ENCODE measurements around the gene DTD1.

DTD1 gene, protein sequence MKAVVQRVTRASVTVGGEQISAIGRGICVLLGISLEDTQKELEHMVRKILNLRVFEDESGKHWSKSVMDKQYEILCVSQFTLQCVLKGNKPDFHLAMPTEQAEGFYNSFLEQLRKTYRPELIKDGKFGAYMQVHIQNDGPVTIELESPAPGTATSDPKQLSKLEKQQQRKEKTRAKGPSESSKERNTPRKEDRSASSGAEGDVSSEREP

DNA sequence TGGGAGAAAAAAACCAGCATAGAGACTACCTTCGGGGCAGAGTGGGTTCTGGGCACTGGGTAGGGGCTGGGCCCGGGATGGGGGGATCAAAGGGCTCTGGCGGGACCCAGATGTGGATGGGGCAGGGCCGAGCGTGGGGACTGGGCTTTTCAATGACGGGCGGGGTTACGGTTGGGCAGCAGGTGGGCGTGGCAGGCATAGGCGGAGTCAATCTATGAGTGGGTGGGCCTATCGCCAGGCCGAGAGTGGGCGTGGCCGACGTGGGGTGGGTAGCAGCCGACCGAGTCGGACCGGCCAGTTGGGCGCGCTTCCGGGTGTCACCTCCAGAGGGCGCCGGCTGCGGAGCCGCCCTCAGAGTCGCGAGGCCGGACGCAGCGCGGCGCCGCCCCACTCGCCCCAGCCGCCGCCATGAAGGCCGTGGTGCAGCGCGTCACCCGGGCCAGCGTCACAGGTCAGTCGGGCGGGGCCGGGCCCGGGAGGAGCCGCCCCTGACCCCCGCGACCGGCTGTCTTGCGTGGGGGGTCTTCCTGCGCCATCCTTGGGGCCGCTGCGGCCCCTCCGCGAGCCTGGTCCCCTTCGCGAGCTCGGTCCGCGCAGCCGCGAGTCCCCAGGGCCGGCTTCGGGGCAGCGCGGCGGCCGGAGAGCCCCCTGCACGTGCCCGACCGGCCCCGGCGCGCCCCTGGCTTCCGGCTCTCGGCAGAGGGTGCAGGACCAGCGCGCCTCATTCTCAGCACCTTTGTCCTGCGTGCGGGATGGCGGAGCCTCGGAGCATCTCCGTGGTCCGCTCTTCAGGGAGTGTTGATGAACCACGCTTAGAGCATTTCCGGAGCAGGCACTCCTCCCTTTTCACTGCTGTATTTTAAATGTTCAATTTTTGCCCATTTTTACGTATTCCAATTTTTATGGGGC, at the start of gene DTD1:
TSS of gene DTD1 (plus strand) at position 390 of the 909 bp plus-strand sequence. CDS start at position 409, 19 bp downstream.
- no peaks in the 10 kb centered on the region for H3K27me3 ChIP-seq (ENCODE audit: control insufficient read depth, insufficient read depth, low read length)
- no peaks in the 10 kb centered on the region for H3K36me3 ChIP-seq (ENCODE audit: control insufficient read depth, low read depth, low read length)
- peak within 1 kb of the TSS; percentile 52 for H3K9ac ChIP-seq (ENCODE audit: low read length)
- peaks cover 28% of the 10 kb centered on the region for H3K4me1 ChIP-seq (ENCODE audit: control insufficient read depth, low read depth, low read length)
- no peak within 1 kb of the TSS for H3K27ac ChIP-seq (ENCODE audit: low read length)
- H3K9me3 ChIP-seq (ENCODE audit: control insufficient read depth, low read depth, low read length): no peaks in the 10 kb centered on the region
- H3K4me3 ChIP-seq (ENCODE audit: low read length): peak within 1 kb of the TSS; percentile 71

DNA sequence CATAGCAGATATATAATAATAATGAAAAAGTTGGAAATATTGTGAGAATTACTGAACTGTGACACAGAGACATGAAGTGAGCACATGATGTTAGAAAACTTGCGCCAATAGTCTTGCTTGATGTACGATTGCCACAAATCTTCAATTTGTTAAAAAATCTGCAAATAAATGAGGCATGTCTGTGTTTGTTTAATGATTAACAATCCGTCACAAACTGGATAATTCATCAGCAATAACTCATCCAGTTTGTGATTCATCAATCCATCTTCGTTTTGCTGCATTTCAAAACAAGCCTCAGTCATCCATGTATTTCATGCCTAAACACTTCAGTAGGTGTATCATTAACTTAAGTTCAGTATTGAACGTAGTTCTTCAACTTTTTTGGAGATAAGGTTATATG, 46.1 kb upstream of the DTD1 start:
- no peak overlapping the region for H3K9ac ChIP-seq (ENCODE audit: low read length)
- no peaks in the 10 kb centered on the region for H3K9me3 ChIP-seq (ENCODE audit: control insufficient read depth, low read depth, low read length)
- no peak overlapping the region for H3K27ac ChIP-seq (ENCODE audit: low read length)
- peaks cover 43% of the 10 kb centered on the region for H3K36me3 ChIP-seq (ENCODE audit: control insufficient read depth, low read depth, low read length)
- no peaks in the 10 kb centered on the region for H3K27me3 ChIP-seq (ENCODE audit: control insufficient read depth, insufficient read depth, low read length)
- H3K4me1 ChIP-seq (ENCODE audit: control insufficient read depth, low read depth, low read length): no peaks in the 10 kb centered on the region
- H3K4me3 ChIP-seq (ENCODE audit: low read length): no peak overlapping the region

DNA sequence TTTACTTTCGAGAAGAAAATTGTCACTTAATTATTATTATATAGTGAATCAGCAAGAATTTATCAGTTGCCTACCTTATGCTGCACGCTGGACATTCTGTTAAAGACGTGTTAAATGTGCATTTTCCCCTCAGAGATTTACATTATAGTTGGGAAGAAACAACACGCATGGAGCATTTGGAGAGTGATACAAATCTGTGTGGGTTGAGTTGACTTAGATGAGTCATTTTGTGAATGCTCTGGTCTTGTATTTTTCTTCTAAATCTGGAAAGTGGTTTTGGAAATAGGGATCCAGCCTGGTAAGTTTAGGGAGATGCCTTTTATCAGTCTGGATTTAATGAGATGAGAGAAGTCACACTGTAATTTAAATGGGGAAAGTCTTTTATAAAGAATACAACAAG, 44.6 kb upstream of the DTD1 start:
- no peak overlapping the region for H3K4me3 ChIP-seq (ENCODE audit: low read length)
- H3K4me1 ChIP-seq (ENCODE audit: control insufficient read depth, low read depth, low read length): no peaks in the 10 kb centered on the region
- H3K36me3 ChIP-seq (ENCODE audit: control insufficient read depth, low read depth, low read length): peaks cover 48% of the 10 kb centered on the region
- no peak overlapping the region for H3K9ac ChIP-seq (ENCODE audit: low read length)
- H3K27me3 ChIP-seq (ENCODE audit: control insufficient read depth, insufficient read depth, low read length): no peaks in the 10 kb centered on the region
- H3K27ac ChIP-seq (ENCODE audit: low read length): no peak overlapping the region
- H3K9me3 ChIP-seq (ENCODE audit: control insufficient read depth, low read depth, low read length): no peaks in the 10 kb centered on the region

DNA sequence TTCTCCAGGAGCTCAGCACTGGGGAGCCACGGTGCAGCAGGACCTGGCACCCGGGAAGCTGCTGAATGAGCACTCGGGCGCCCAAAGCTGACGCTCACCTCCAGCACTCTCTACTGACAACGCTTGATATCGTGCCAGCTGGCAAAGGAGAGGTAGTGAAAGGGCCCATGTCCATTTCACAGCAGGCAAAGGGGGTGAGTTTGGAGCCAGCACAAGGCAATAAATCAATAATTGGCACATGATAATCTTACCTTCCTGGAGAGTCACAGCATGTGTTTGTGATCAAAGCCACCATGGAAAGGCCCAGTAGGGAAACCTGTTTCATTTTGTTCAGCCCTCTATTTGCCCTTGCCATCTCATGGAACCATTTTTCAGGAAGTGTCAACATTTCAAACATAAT, 43.9 kb upstream of the DTD1 start:
- Histone ChIP-seq H3K36me3 (ENCODE audit: control insufficient read depth, low read depth, low read length) (peaks cover 48% of the 10 kb centered on the region), H3K4me3 (ENCODE audit: low read length) (no peak overlapping the region), H3K4me1 (ENCODE audit: control insufficient read depth, low read depth, low read length) (no peaks in the 10 kb centered on the region), H3K27me3 (ENCODE audit: control insufficient read depth, insufficient read depth, low read length) (no peaks in the 10 kb centered on the region), H3K9me3 (ENCODE audit: control insufficient read depth, low read depth, low read length) (no peaks in the 10 kb centered on the region), H3K27ac (ENCODE audit: low read length) (no peak overlapping the region), H3K9ac (ENCODE audit: low read length) (no peak overlapping the region)

DNA sequence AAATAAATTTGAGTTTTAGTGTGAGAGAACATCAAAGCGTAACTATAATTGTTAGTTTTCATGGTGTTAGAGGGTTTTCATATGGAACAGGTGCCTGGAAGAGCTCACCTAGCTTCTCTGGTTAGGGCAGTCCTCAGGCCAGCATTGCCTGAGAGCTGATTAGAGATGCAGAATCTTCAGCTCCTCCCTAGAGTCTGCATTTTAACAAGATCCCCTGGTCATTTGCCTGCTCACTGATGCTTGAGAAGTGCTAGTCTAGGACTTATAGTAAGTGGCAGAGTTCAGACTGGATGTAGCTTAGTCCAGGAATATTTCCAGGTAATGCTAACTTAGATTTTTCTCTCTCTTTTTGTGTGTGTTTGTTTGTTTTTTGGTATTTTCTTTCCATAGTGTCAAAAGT, 42.3 kb upstream of the DTD1 start:
- Histone ChIP-seq H3K9me3 (ENCODE audit: control insufficient read depth, low read depth, low read length) (no peaks in the 10 kb centered on the region), H3K4me3 (ENCODE audit: low read length) (no peak overlapping the region), H3K4me1 (ENCODE audit: control insufficient read depth, low read depth, low read length) (no peaks in the 10 kb centered on the region), H3K36me3 (ENCODE audit: control insufficient read depth, low read depth, low read length) (peaks cover 61% of the 10 kb centered on the region), H3K27me3 (ENCODE audit: control insufficient read depth, insufficient read depth, low read length) (no peaks in the 10 kb centered on the region), H3K27ac (ENCODE audit: low read length) (no peak overlapping the region), H3K9ac (ENCODE audit: low read length) (no peak overlapping the region)

DNA sequence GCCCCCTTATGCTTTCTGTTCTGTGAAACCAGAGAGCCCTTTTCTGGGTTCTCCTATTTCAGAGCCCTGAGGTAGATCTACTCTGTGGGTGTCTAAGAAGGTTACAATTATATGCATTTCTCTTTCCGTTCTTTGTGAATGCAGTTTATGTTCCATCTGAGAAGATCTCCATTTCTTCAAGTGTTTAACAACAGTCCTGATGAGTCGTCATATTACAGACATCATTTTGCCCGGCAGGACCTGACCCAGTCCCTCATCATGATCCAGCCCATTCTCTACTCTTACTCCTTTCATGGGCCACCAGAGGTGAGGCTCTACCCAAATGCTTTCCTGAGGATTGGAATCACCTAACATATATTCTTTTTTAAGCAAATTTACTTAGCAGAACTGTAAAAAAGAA, 39.4 kb upstream of the DTD1 start:
- no peak overlapping the region for H3K9ac ChIP-seq (ENCODE audit: low read length)
- no peaks in the 10 kb centered on the region for H3K27me3 ChIP-seq (ENCODE audit: control insufficient read depth, insufficient read depth, low read length)
- no peak overlapping the region for H3K4me3 ChIP-seq (ENCODE audit: low read length)
- H3K9me3 ChIP-seq (ENCODE audit: control insufficient read depth, low read depth, low read length): no peaks in the 10 kb centered on the region
- H3K4me1 ChIP-seq (ENCODE audit: control insufficient read depth, low read depth, low read length): no peaks in the 10 kb centered on the region
- no peak overlapping the region for H3K27ac ChIP-seq (ENCODE audit: low read length)
- peaks cover 60% of the 10 kb centered on the region for H3K36me3 ChIP-seq (ENCODE audit: control insufficient read depth, low read depth, low read length)

DNA sequence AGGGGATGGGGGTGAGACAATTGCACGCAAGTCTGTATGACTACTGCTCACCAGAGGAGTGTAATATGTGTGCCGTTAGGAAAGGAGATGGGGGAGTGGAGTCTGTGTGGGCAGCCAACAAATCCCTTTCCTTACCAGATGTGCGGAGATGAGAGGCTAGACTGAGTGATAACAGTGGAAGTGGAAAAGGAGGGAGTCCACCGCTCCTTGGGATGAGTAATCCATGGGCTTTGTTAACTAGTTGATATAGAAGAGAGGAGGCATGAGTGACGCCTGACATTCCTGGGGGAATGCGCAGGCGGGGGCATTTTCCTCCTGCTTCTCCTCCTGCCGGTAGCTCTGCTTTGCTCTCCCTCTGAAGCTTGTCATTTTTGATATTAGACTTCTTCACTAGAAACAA, 34.1 kb upstream of the DTD1 start:
- H3K36me3 ChIP-seq (ENCODE audit: control insufficient read depth, low read depth, low read length): peaks cover 55% of the 10 kb centered on the region
- H3K4me3 ChIP-seq (ENCODE audit: low read length): no peak overlapping the region
- H3K27me3 ChIP-seq (ENCODE audit: control insufficient read depth, insufficient read depth, low read length): no peaks in the 10 kb centered on the region
- no peak overlapping the region for H3K9ac ChIP-seq (ENCODE audit: low read length)
- H3K9me3 ChIP-seq (ENCODE audit: control insufficient read depth, low read depth, low read length): no peaks in the 10 kb centered on the region
- H3K27ac ChIP-seq (ENCODE audit: low read length): no peak overlapping the region
- H3K4me1 ChIP-seq (ENCODE audit: control insufficient read depth, low read depth, low read length): no peaks in the 10 kb centered on the region

DNA sequence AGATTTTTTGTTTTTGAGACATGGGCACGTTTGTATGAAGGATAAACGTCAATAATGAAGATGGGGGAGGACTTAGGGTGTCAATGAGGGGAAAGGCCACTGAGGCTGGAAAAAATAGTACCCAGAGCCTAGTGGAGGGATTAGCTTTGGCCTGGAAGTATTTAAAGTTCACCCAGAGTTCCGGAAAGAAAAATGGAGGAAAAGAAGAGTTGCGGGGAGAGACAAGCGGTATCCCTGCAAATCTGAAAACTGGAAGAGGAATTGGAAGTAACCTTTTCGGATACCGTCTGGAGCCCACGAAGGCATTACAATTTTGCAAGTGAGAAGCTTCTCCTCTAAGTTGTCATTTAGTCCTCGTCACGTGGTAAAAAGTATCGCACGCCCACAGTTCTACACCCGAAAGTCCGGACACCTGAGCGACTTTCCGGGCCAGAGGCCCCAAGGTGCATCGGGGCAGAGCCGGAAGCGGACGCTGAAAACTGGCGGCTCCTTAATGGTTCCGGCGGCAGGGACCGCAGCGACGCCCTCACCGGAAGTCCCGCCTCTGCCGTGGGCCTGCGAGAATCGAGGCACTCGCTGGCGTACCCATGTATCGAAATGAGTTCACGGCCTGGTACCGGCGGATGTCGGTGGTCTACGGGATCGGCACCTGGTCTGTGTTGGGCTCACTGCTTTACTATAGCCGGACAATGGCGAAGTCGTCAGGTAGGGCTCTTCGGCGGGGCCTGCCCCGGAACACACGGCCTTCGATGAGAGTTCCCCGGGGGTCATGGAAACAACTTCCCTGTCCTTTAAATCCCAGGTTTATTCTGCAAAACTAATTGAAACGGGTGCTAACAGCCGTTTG, 20.7 kb upstream of the DTD1 start, which contains the start of gene SMIM26:
TSS of gene SMIM26 (plus strand) at position 541 of the 847 bp plus-strand sequence. CDS start at position 588, 47 bp downstream.
- H3K4me1 ChIP-seq (ENCODE audit: control insufficient read depth, low read depth, low read length): no peaks in the 10 kb centered on the region
- no peaks in the 10 kb centered on the region for H3K9me3 ChIP-seq (ENCODE audit: control insufficient read depth, low read depth, low read length)
- H3K27ac ChIP-seq (ENCODE audit: low read length): peak within 1 kb of the TSS; percentile 38
- H3K36me3 ChIP-seq (ENCODE audit: control insufficient read depth, low read depth, low read length): peaks cover 16% of the 10 kb centered on the region
- peak within 1 kb of the TSS; percentile 91 for H3K9ac ChIP-seq (ENCODE audit: low read length)
- H3K4me3 ChIP-seq (ENCODE audit: low read length): peak within 1 kb of the TSS; percentile 98
- no peaks in the 10 kb centered on the region for H3K27me3 ChIP-seq (ENCODE audit: control insufficient read depth, insufficient read depth, low read length)

DNA sequence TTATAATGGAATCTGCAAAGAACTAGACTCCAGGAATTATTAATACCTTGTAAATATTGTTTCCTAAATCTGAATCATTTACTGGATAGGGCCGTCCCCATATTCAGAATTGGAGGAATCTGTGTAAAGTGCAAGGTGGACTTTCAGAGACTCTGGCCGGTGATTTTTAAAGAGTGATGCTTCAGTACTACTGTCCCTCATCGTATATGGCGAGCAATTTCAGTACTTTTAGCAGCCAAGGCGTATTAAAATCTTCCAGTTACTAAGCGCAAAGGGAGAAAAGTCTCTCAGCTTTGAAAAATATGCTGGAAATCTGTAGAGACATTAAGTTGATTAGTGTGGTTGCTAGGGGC, 20.1 kb upstream of the DTD1 start:
- H3K9me3 ChIP-seq (ENCODE audit: control insufficient read depth, low read depth, low read length): no peaks in the 10 kb centered on the region
- H3K36me3 ChIP-seq (ENCODE audit: control insufficient read depth, low read depth, low read length): peaks cover 14% of the 10 kb centered on the region
- H3K27ac ChIP-seq (ENCODE audit: low read length): peak overlapping the region; percentile 38
- H3K4me3 ChIP-seq (ENCODE audit: low read length): peak overlapping the region; percentile 98
- no peaks in the 10 kb centered on the region for H3K27me3 ChIP-seq (ENCODE audit: control insufficient read depth, insufficient read depth, low read length)
- no peaks in the 10 kb centered on the region for H3K4me1 ChIP-seq (ENCODE audit: control insufficient read depth, low read depth, low read length)
- peak overlapping the region; percentile 91 for H3K9ac ChIP-seq (ENCODE audit: low read length)

DNA sequence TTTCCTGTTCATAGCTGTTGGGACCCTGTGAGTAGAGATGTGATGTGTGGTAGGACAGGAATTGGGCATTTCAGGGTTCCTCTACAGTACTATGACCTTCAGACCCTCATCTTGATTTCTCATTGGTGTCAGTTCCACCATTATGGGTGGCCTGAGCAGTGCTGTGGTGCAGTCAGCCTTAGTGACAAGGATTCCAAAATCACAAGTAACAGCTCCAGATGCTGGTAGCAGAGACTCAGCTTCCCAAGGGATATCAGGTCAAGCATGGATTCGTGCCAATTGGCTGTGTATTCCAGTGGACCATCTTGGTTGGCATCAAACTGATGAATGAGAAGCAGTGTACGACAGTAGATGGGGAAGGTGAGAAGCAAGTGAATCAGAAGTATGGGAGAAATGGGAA, 16.8 kb upstream of the DTD1 start:
- Histone ChIP-seq H3K27me3 (ENCODE audit: control insufficient read depth, insufficient read depth, low read length) (no peaks in the 10 kb centered on the region), H3K27ac (ENCODE audit: low read length) (no peak overlapping the region), H3K4me3 (ENCODE audit: low read length) (no peak overlapping the region), H3K4me1 (ENCODE audit: control insufficient read depth, low read depth, low read length) (no peaks in the 10 kb centered on the region), H3K9me3 (ENCODE audit: control insufficient read depth, low read depth, low read length) (no peaks in the 10 kb centered on the region), H3K9ac (ENCODE audit: low read length) (no peak overlapping the region), H3K36me3 (ENCODE audit: control insufficient read depth, low read depth, low read length) (peaks cover 14% of the 10 kb centered on the region)

DNA sequence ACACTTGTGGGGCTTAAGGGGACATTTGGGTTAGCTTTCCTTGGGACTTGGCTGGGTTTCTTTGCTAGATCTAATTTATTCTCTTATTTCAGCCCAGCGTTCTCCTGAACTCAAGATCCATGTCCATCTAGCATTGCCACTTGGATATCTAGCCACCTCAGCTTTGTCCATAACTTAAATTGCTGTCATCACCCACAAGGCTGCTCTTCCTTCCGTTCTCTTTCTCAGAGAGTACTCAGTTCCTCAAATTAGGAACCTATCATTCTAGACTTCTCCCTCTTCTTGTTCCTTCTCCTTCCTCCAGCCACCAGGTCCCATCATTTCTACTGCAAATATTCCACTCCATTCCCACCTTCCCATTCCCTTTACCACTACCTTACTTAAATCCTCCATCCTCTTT, 16.3 kb upstream of the DTD1 start:
- Histone ChIP-seq H3K9ac (ENCODE audit: low read length) (no peak overlapping the region), H3K27me3 (ENCODE audit: control insufficient read depth, insufficient read depth, low read length) (no peaks in the 10 kb centered on the region), H3K9me3 (ENCODE audit: control insufficient read depth, low read depth, low read length) (no peaks in the 10 kb centered on the region), H3K36me3 (ENCODE audit: control insufficient read depth, low read depth, low read length) (peaks cover 14% of the 10 kb centered on the region), H3K4me1 (ENCODE audit: control insufficient read depth, low read depth, low read length) (no peaks in the 10 kb centered on the region), H3K4me3 (ENCODE audit: low read length) (no peak overlapping the region), H3K27ac (ENCODE audit: low read length) (no peak overlapping the region)

Measured in iPS-18a (cell line).